ENCODE data around the gene SAMHD1. TPM values are rescaled to one million over a fixed set of nuclear protein-coding genes. Genes with fewer than 3 reads are reported as not detected.

SAMHD1 gene
- polyA plus RNA-seq, 1 of the 3 experiments (the other 2 are of a cell fraction), result 5.9 TPM

- Histone ChIP-seq H4K20me1 (ENCODE audit: insufficient read depth) (peaks cover 44% of the 10 kb centered on the region), H3K36me3 (replicated peaks in 1 of 2; ENCODE audit: control insufficient read depth in 1 of 2, insufficient read depth in 2 of 2, low read length in 1 of 2) (peaks cover 0 to 9% of the 10 kb centered on the region in 2 experiments)
- POLR2A ChIA-PET, result interaction anchor here (1.1 kb wide), 1 partner anchor 26 kb away, joined by 4 read pairs; no protein-coding TSS in a partner anchor
Measured at GRCh38 chr20:36860811-36861624, 90.5 kb downstream of the SAMHD1 start.

GRCh38 chr20:36860339-36860738 lies 91.2 kb downstream of the SAMHD1 start:
- Histone ChIP-seq H3K9ac (no peak overlapping the region), H3K9me3 (no peaks in the 10 kb centered on the region), H3K4me1 (ENCODE audit: control insufficient read depth in 1 of 2, insufficient read depth in 2 of 2, low read depth in 1 of 2, low read length in 1 of 2) (peaks cover 28 to 47% of the 10 kb centered on the region in 2 experiments), H3K36me3 (replicated peaks in 1 of 2; ENCODE audit: control insufficient read depth in 1 of 2, insufficient read depth in 2 of 2, low read length in 1 of 2) (peaks cover 0 to 9% of the 10 kb centered on the region in 2 experiments), H3K79me2 (ENCODE audit: insufficient read depth) (peaks cover 82% of the 10 kb centered on the region), H3K9me2 (no peaks in the 10 kb centered on the region), H3F3A (replicated peaks; ENCODE audit: insufficient read depth) (peaks cover 16% of the 10 kb centered on the region), H3K27ac (ENCODE audit: low read depth in 2 of 2, low read length in 1 of 2) (no peak overlapping the region), H2AFZ (ENCODE audit: low read depth) (no peak overlapping the region), H3K4me3 (ENCODE audit: low read depth in 2 of 2, low read length in 1 of 2) (no peak overlapping the region; a peak in 1 of 4 replicates), H4K20me1 (ENCODE audit: insufficient read depth) (peaks cover 50% of the 10 kb centered on the region), H3K27me3 (ENCODE audit: insufficient read depth) (no peaks in the 10 kb centered on the region), H3K4me2 (peak overlapping the region; percentile 95)
- DNase-seq, result no peak
- CTCF ChIA-PET, result no interaction called here
- TF ChIP-seq NRF1 (IDR thresholded peaks at IDR 0.05; ENCODE audit: low read depth, low read length) (no peak), RAD21 (IDR thresholded peaks at IDR 0.05; ENCODE audit: low read length) (no peak), FOXM1 (IDR thresholded peaks at IDR 0.05; ENCODE audit: low read depth) (no peak), GATA2 (CRISPR knock-in tag; IDR thresholded peaks at IDR 0.05) (no peak), PBX3 (IDR thresholded peaks at IDR 0.05) (no peak), USF1 (IDR thresholded peaks at IDR 0.05; ENCODE audit: borderline replicate concordance, low read depth) (no peak), EZH2phosphoT487 (IDR thresholded peaks at IDR 0.05; ENCODE audit: borderline replicate concordance, low read depth) (no peak)
- POLR2A ChIA-PET, result no interaction called here
- 91% methylated on average over 5 of the region's 5 CpGs for WGBS (ENCODE audit: low lambda C conversion rate)

More at GRCh38 chr20:36860811-36861624, 90.5 kb downstream of the SAMHD1 start:
- Histone ChIP-seq H3K4me2 (peak overlapping the region; percentile 95), H3K4me1 (ENCODE audit: control insufficient read depth in 1 of 2, insufficient read depth in 2 of 2, low read depth in 1 of 2, low read length in 1 of 2) (peaks cover 27 to 40% of the 10 kb centered on the region in 2 experiments), H3K9me3 (no peaks in the 10 kb centered on the region), H2AFZ (ENCODE audit: low read depth) (no peak overlapping the region), H3K9ac (peak overlapping the region; percentile 78), H3F3A (replicated peaks; ENCODE audit: insufficient read depth) (peaks cover 16% of the 10 kb centered on the region), H3K27me3 (ENCODE audit: insufficient read depth) (no peaks in the 10 kb centered on the region), H3K4me3 (ENCODE audit: low read depth in 2 of 2, low read length in 1 of 2) (peak overlapping the region; percentile 82 to 84), H3K9me2 (no peaks in the 10 kb centered on the region), H3K27ac (ENCODE audit: low read depth in 2 of 2, low read length in 1 of 2) (peak overlapping the region; percentile 82 to 83; a peak in 3 of 4 replicates), H3K79me2 (ENCODE audit: insufficient read depth) (peaks cover 75% of the 10 kb centered on the region)
- WGBS (ENCODE audit: low lambda C conversion rate), result 87% methylated on average over 13 of the region's 14 CpGs
- TF ChIP-seq MXI1 (IDR thresholded peaks at IDR 0.05; ENCODE audit: low read depth, low read length) (no peak), NRF1 (IDR thresholded peaks at IDR 0.05; ENCODE audit: low read depth, low read length) (no peak), SIN3A (IDR thresholded peaks at IDR 0.05; ENCODE audit: borderline replicate concordance, low read depth, low read length) (no peak)
- CTCF ChIA-PET, result interaction anchor here (0.9 to 3.8 kb wide), 4 partner anchors 26 to 87 kb away, joined by 5 to 28 read pairs (median 8); partner anchors contain the start of gene DSN1
- DNase-seq, result no peak
